IMR-90 (cell line): ENCODE results near the gene PDXK. TPM values are rescaled to one million over a fixed set of nuclear protein-coding genes. Genes with fewer than 3 reads are reported as not detected.

Experiments
- ATAC-seq: fragments of 200-7000 bp; cut with Tn5 transposase; 2 replicates; pipeline ENCODE4 v1.9.1; 2020; ENCODE audit warnings: low read depth, mild to moderate bottlenecking, moderate library complexity
- BruUV-seq: library from RNA; stranded (reverse); fragments of 400-500 nt; replicated peaks from 2 replicates; lab custom pipeline; 2021; lab: Mats Ljungman, UMichigan
- CTCF ChIA-PET: fragments of 300-600 bp; formaldehyde crosslinking; extraction: SDS; loops from one replicate; lab custom pipeline; 2021; ENCODE audit warnings: antibody characterized with exemption; lab: Yijun Ruan, JAX
- POLR2A ChIA-PET: fragments of 300-600 bp; sonication (Branson Sonifier 250); formaldehyde crosslinking; loops from one replicate; lab custom pipeline; 2022; ENCODE audit warnings: antibody characterized with exemption; ENCODE audit not compliant: unreplicated experiment; lab: Charles Lee
- DNase-seq: peaks from one replicate; pipeline ENCODE4 v3.0.0; 2013
- H2AFZ ChIP-seq: replicated peaks from 2 replicates; pipeline ENCODE3; 2013; ENCODE audit warnings: low read length, mild to moderate bottlenecking; ENCODE audit not compliant: poor library complexity
- H2AK5ac ChIP-seq: 2 replicates; pipeline ENCODE4 v1.6.1; 2013; ENCODE audit warnings: low read depth, low read length, inconsistent platforms
- H2AK9ac ChIP-seq: replicated peaks from 2 replicates; pipeline ENCODE3; 2013; ENCODE audit warnings: mild to moderate bottlenecking, low read depth, low read length, moderate library complexity; ENCODE audit not compliant: poor library complexity
- H2BK120ac ChIP-seq: 2 replicates; pipeline ENCODE4 v1.6.1; 2013; ENCODE audit warnings: low read depth, low read length, inconsistent platforms
- H2BK15ac ChIP-seq: 3 replicates; pipeline ENCODE4 v1.6.1; 2013; ENCODE audit warnings: low read depth, low read length, inconsistent platforms
- H2BK20ac ChIP-seq: 2 replicates; pipeline ENCODE4 v1.6.1; 2013; ENCODE audit warnings: low read depth, mild to moderate bottlenecking, inconsistent platforms, low read length, moderate library complexity
- H2BK5ac ChIP-seq: 2 replicates; pipeline ENCODE4 v1.6.1; 2013; ENCODE audit warnings: mild to moderate bottlenecking, low read depth, low read length, inconsistent platforms; ENCODE audit not compliant: poor library complexity, severe bottlenecking
- H3K14ac ChIP-seq: replicated peaks from 2 replicates; pipeline ENCODE4 v1.6.1; 2013; ENCODE audit warnings: low read depth, low read length, inconsistent platforms
- H3K18ac ChIP-seq: 2 replicates; pipeline ENCODE4 v1.6.1; 2013; ENCODE audit warnings: low read depth, low read length, control low read depth
- H3K23ac ChIP-seq: 2 replicates; pipeline ENCODE4 v1.6.1; 2013; ENCODE audit warnings: low read depth, low read length, inconsistent platforms
- H3K27ac ChIP-seq: 2 replicates; pipeline ENCODE4 v1.5.1; 2013; ENCODE audit warnings: mild to moderate bottlenecking, control low read depth, low read length; ENCODE audit not compliant: insufficient read depth
- H3K27me3 ChIP-seq: 2 replicates; pipeline ENCODE4 v1.6.1; 2013; ENCODE audit warnings: low read length; ENCODE audit not compliant: control insufficient read depth, insufficient read depth
- H3K36me3 ChIP-seq: 2 replicates; pipeline ENCODE4 v1.6.1; 2013; ENCODE audit warnings: low read length, mixed read lengths; ENCODE audit not compliant: control insufficient read depth, insufficient read depth
- H3K4ac ChIP-seq: 2 replicates; pipeline ENCODE4 v1.6.1; 2013; ENCODE audit warnings: low read depth, low read length, inconsistent platforms
- H3K4me1 ChIP-seq: 2 replicates; pipeline ENCODE4 v1.6.1; 2013; ENCODE audit warnings: low read length, mixed read lengths; ENCODE audit not compliant: control insufficient read depth, insufficient read depth
- H3K4me2 ChIP-seq: 2 replicates; pipeline ENCODE4 v1.6.1; 2013; ENCODE audit warnings: low read depth, mild to moderate bottlenecking, control low read depth, low read length, moderate library complexity
- H3K4me3 ChIP-seq: 2 replicates; pipeline ENCODE4 v1.5.1; 2013; ENCODE audit warnings: low read depth, mild to moderate bottlenecking, control low read depth, low read length, moderate library complexity; ENCODE audit not compliant: insufficient read depth
- H3K56ac ChIP-seq: 2 replicates; pipeline ENCODE4 v1.6.1; 2013; ENCODE audit warnings: low read length, inconsistent platforms; ENCODE audit not compliant: insufficient read depth; ENCODE audit errors: extremely low read depth
- H3K79me1 ChIP-seq, 2 experiments: 2 replicates each; pipeline ENCODE4 v1.6.1; 2013; ENCODE audit warnings: low read length in 2 of 2, inconsistent platforms in 1 of 2, low read depth in 1 of 2
- H3K9ac ChIP-seq: 2 replicates; pipeline ENCODE4 v1.6.1; 2013; ENCODE audit warnings: low read depth, low read length, control low read depth
- H3K9me1 ChIP-seq: 2 replicates; pipeline ENCODE4 v1.6.1; 2013; ENCODE audit warnings: low read length, inconsistent platforms; ENCODE audit not compliant: insufficient read depth
- H3K9me3 ChIP-seq: 2 replicates; pipeline ENCODE4 v1.6.1; 2013; ENCODE audit warnings: low read length; ENCODE audit not compliant: control insufficient read depth, insufficient read depth
- H4K20me1 ChIP-seq: 2 replicates; pipeline ENCODE4 v1.6.1; 2013; ENCODE audit warnings: low read length, inconsistent platforms; ENCODE audit not compliant: insufficient read depth
- H4K5ac ChIP-seq: 2 replicates; pipeline ENCODE4 v1.6.1; 2013; ENCODE audit warnings: mild to moderate bottlenecking, low read depth, low read length, control low read depth
- H4K8ac ChIP-seq, 2 experiments: 2 replicates each; pipeline ENCODE4 v1.6.1; 2013; ENCODE audit warnings: low read depth in 2 of 2, low read length in 2 of 2, control low read depth in 1 of 2, inconsistent platforms in 1 of 2
- H4K91ac ChIP-seq: 2 replicates; pipeline ENCODE4 v1.6.1; 2013; ENCODE audit warnings: low read depth, low read length, inconsistent platforms; ENCODE audit not compliant: insufficient read depth
- CHD1 ChIP-seq: IDR thresholded peaks from 2 replicates; pipeline ENCODE4 v1.6.1; 2012; ENCODE audit warnings: low read depth, low read length, improper control_type of control experiment
- ELK1 ChIP-seq: fragments of 150-350 bp; IDR thresholded peaks from 2 replicates; pipeline ENCODE4 v1.6.1; 2016; ENCODE audit warnings: low read depth, mild to moderate bottlenecking, low read length, moderate library complexity, borderline replicate concordance
- MAFK ChIP-seq: IDR thresholded peaks from 2 replicates; pipeline ENCODE4 v1.6.1; 2012; ENCODE audit warnings: low read depth, low read length, improper control_type of control experiment
- MAZ ChIP-seq: IDR thresholded peaks from 2 replicates; pipeline ENCODE4 v1.6.1; 2012; ENCODE audit warnings: low read depth, mild to moderate bottlenecking, low read length, improper control_type of control experiment, moderate library complexity, borderline replicate concordance
- SMC3 ChIP-seq: fragments of 150-350 bp; IDR thresholded peaks from 2 replicates; pipeline ENCODE4 v1.6.1; 2016; ENCODE audit warnings: low read depth, mild to moderate bottlenecking, antibody characterized with exemption, low read length, moderate library complexity
- WGBS, 2 experiments: methylation state at CpG; one replicate each; pipeline versions ENCODE4 v1.1.5 to v1.1.7; 2013; ENCODE audit warnings: missing lambda C conversion rate in 2 of 2; ENCODE audit not compliant: insufficient read length in 1 of 2; ENCODE audit errors: extremely low coverage in 2 of 2; 5-methylcytosine and 5-hydroxymethylcytosine counted together
- dilution Hi-C: fragments of 300-500 bp; cut with HindIII; formaldehyde crosslinking; loops from one replicate; pipeline ENCODE4 v1.14.3; 2018; ENCODE audit warnings: low sequenced_read_pairs; ENCODE audit not compliant: unreplicated experiment
- in situ Hi-C: fragments of 300-500 bp; cut with MboI; formaldehyde crosslinking; loops from 3 replicates; pipeline ENCODE4 v1.14.3; 2019; ENCODE audit warnings: low sequenced_read_pairs, inconsistent platforms, mixed read lengths
- intact Hi-C: fragments of 100-400 bp; cut with micrococcal nuclease; formaldehyde crosslinking; loops from 2 replicates; pipeline ENCODE4 v1.10.0; 2022
- polyA plus RNA-seq, 3 experiments: library from polyadenylated mRNA; depleted of rRNA; stranded (reverse); fragments of >200 nt; gene quantifications; 2 replicates each; pipeline ENCODE4 v1.2.3, GENCODE V29; 2012; ENCODE audit warnings: low replicate concordance in 1 of 3
- total RNA-seq: library from RNA; depleted of rRNA; stranded (reverse); fragments of >200 nt; gene quantifications from 2 replicates; pipeline ENCODE4 v1.2.3, GENCODE V29; 2012

PDXK gene
- total and polyA plus RNA-seq, 2 of the 4 experiments (the other 2 are of a cell fraction): 155 to 312 TPM

- H3K79me1 ChIP-seq: no peaks in the 10 kb centered on the region
- H3K18ac ChIP-seq: 0 out of 2 replicates have a peak overlapping the region, but pooled peaks have one; percentile 21
- no peak overlapping the region for H2BK20ac ChIP-seq
- H3K9me3 ChIP-seq: no peaks in the 10 kb centered on the region
- DNase-seq: no peak
- no peak overlapping the region for H4K5ac ChIP-seq
- no peak overlapping the region for H3K4me2 ChIP-seq
- no peak overlapping the region for H2AK9ac ChIP-seq
- H4K20me1 ChIP-seq: no peaks in the 10 kb centered on the region
- peak overlapping the region; percentile 78 for H2AFZ ChIP-seq
- H3K4me1 ChIP-seq: peaks cover 5% of the 10 kb centered on the region; the same call in 1 of the 2 replicates
- no peak overlapping the region for H2BK120ac ChIP-seq
- no peak overlapping the region for H2BK15ac ChIP-seq
- TF ChIP-seq SMC3 (no peak), MAFK (no peak), MAZ (no peak), CHD1 (no peak), ELK1 (no peak)
- no TSS peak for BruUV-seq
- H4K91ac ChIP-seq: no peak overlapping the region
- H2BK5ac ChIP-seq: no peak overlapping the region
- no peak overlapping the region for H3K9ac ChIP-seq
- H3K4ac ChIP-seq: no peak overlapping the region
- no peak for ATAC-seq
- intact Hi-C loops: no loop called here
- dilution Hi-C loops: no loop called here
- H3K27ac ChIP-seq: no peak overlapping the region
- POLR2A ChIA-PET: no interaction called here
- WGBS, 2 experiments: 70% methylated on average over 2 of the region's 12 CpGs; no CpG with 5 or more reads in 1 of the 2 experiments
- H2AK5ac ChIP-seq: no peak overlapping the region
- no peak overlapping the region for H3K4me3 ChIP-seq
- H3K27me3 ChIP-seq: no peaks in the 10 kb centered on the region
- no peak overlapping the region for H4K8ac ChIP-seq
- no peak overlapping the region for H3K14ac ChIP-seq
- no peaks in the 10 kb centered on the region for H3K9me1 ChIP-seq
- in situ Hi-C loops: no loop called here
- H3K23ac ChIP-seq: no peak overlapping the region
- no peaks in the 10 kb centered on the region for H3K36me3 ChIP-seq
- CTCF ChIA-PET: no interaction called here
- no peak overlapping the region for H3K56ac ChIP-seq
Observed at GRCh38 chr21:43702785-43703034, 16.2 kb upstream of the PDXK start.
